Measurements from ENCODE around the gene DIAPH3. TPM values are rescaled to one million over a fixed set of nuclear protein-coding genes. Genes with fewer than 3 reads are reported as not detected.

The DIAPH3 gene
- total RNA-seq, 1 experiment from 2014 or later, result 11.9 TPM

- DNase-seq (ENCODE audit: low read depth), result no peak
Observed at GRCh38 chr13:59674616-59675015, 489.1 kb downstream of the DIAPH3 start.

GRCh38 chr13:59673286-59673685, 490.4 kb downstream of the DIAPH3 start:
- DNase-seq (ENCODE audit: low read depth), result peak; percentile 12

GRCh38 chr13:59672445-59672844, 491.3 kb downstream of the DIAPH3 start:
- no peak for DNase-seq (ENCODE audit: low read depth)

- DNase-seq (ENCODE audit: low read depth), result no peak
Observed at GRCh38 chr13:59671881-59672280, 491.8 kb downstream of the DIAPH3 start.

- DNase-seq (ENCODE audit: low read depth), result no peak
Observed at GRCh38 chr13:59666504-59666903, 497.2 kb downstream of the DIAPH3 start.

- DNase-seq (ENCODE audit: low read depth), result no peak
Observed at GRCh38 chr13:59665732-59666131, 498.0 kb downstream of the DIAPH3 start.

- no peak for DNase-seq (ENCODE audit: low read depth)
Observed at GRCh38 chr13:59665184-59665583, 498.5 kb downstream of the DIAPH3 start.

- no peak for DNase-seq (ENCODE audit: low read depth)
Observed at GRCh38 chr13:59664586-59664985, 499.1 kb downstream of the DIAPH3 start.

GRCh38 chr13:59663707-59664106, 500.0 kb downstream of the DIAPH3 start:
- DNase-seq (ENCODE audit: low read depth), result no peak

- DNase-seq (ENCODE audit: low read depth), result no peak
Observed at GRCh38 chr13:59660582-59660981, 503.1 kb downstream of the DIAPH3 start.

GRCh38 chr13:59659981-59660380, 503.7 kb downstream of the DIAPH3 start:
- DNase-seq (ENCODE audit: low read depth), result no peak

- no peak for DNase-seq (ENCODE audit: low read depth)
Observed at GRCh38 chr13:59658738-59659330, 504.9 kb downstream of the DIAPH3 start.

- DNase-seq (ENCODE audit: low read depth), result no peak
Observed at GRCh38 chr13:59658027-59658737, 505.5 kb downstream of the DIAPH3 start.

- no peak for DNase-seq (ENCODE audit: low read depth)
Observed at GRCh38 chr13:59653916-59654315, 509.8 kb downstream of the DIAPH3 start.

GRCh38 chr13:59651479-59651878, 512.2 kb downstream of the DIAPH3 start:
- no peak for DNase-seq (ENCODE audit: low read depth)

GRCh38 chr13:59643906-59644626, 519.7 kb downstream of the DIAPH3 start:
- no peak for DNase-seq (ENCODE audit: low read depth)

- no peak for DNase-seq (ENCODE audit: low read depth)
Observed at GRCh38 chr13:59643364-59643841, 520.3 kb downstream of the DIAPH3 start.

- DNase-seq (ENCODE audit: low read depth), result no peak
Observed at GRCh38 chr13:59641817-59642216, 521.9 kb downstream of the DIAPH3 start.

GRCh38 chr13:59641261-59641660, 522.5 kb downstream of the DIAPH3 start:
- DNase-seq (ENCODE audit: low read depth), result no peak

- DNase-seq (ENCODE audit: low read depth), result no peak
Observed at GRCh38 chr13:59638404-59638803, 525.3 kb downstream of the DIAPH3 start.

- DNase-seq (ENCODE audit: low read depth), result no peak
Observed at GRCh38 chr13:59635589-59635988, 528.1 kb downstream of the DIAPH3 start.

- DNase-seq (ENCODE audit: low read depth), result no peak
Observed at GRCh38 chr13:59633290-59633689, 530.4 kb downstream of the DIAPH3 start.

- no peak for DNase-seq (ENCODE audit: low read depth)
Observed at GRCh38 chr13:59631271-59631670, 532.5 kb downstream of the DIAPH3 start.
